HepG2 (cell line): ENCODE measurements around the gene MAP2K6. TPM values are rescaled to one million over a fixed set of nuclear protein-coding genes. Genes with fewer than 3 reads are reported as not detected.

Source experiments
- CEBPG ChIP-seq: IDR thresholded peaks from 2 replicates; pipeline ENCODE4 v1.6.1; 2016
- GABPA ChIP-seq, 2 experiments: IDR thresholded peaks; 2 replicates each; pipeline ENCODE4 v1.6.1; 2011 to 2016; ENCODE audit warnings: low read depth in 2 of 2, low read length in 1 of 2, missing biosample characterization in 1 of 2, missing genetic modification characterization in 1 of 2
- ZNF124 ChIP-seq: sonication (generic); formaldehyde crosslinking; IDR thresholded peaks from 2 replicates; pipeline ENCODE4 v1.4.0; 2020; ENCODE audit warnings: missing genetic modification reagents
- ZNF263 ChIP-seq: sonication (generic); formaldehyde crosslinking; IDR thresholded peaks from 2 replicates; pipeline ENCODE4 v1.4.0; 2020; ENCODE audit warnings: missing genetic modification reagents
- ZSCAN29 ChIP-seq: sonication (generic); formaldehyde crosslinking; conservative IDR thresholded peaks from 2 replicates; pipeline ENCODE4 v1.4.0; 2020; ENCODE audit warnings: mild to moderate bottlenecking, missing genetic modification reagents
- polyA plus RNA-seq, 8 experiments: library from polyadenylated mRNA; depleted of rRNA in 3 of 8; stranded (reverse) in 7 of 8; unstranded in 1 of 8; fragments of >200 nt; fragmentation: Illumina TruSeq in 4 of 8; extraction: Trizol in 4 of 8; gene quantifications; 2 replicates each; pipeline versions ENCODE4 v1.2.1 to v1.2.3, GENCODE V29; 2011 to 2016; ENCODE audit warnings: low read depth in 4 of 8, missing spikeins in 1 of 8, mixed read lengths in 1 of 8; ENCODE audit not compliant: insufficient read depth in 1 of 8
- total RNA-seq, 5 experiments: library from RNA; depleted of rRNA; stranded (reverse); fragments of >200 nt; fragmentation: Illumina TruSeq; extraction: Trizol; gene quantifications; 2 replicates each; pipeline ENCODE4 v1.2.3, GENCODE V29; 2016; ENCODE audit warnings: low read depth in 1 of 5
- TF ChIP-seq, protein P1 (sequence below): sonication (generic); formaldehyde crosslinking; IDR thresholded peaks from 2 replicates; pipeline ENCODE4 v1.4.0; 2020; ENCODE audit warnings: mild to moderate bottlenecking, missing genetic modification reagents
- TF ChIP-seq, protein P2 (sequence below), 2 experiments: IDR thresholded peaks; 2 replicates each; pipeline ENCODE4 v1.6.1; 2011 to 2012; ENCODE audit warnings: low read length in 2 of 2, borderline replicate concordance in 1 of 2, low read depth in 1 of 2, mild to moderate bottlenecking in 1 of 2, moderate library complexity in 1 of 2

The MAP2K6 gene
- total and polyA plus RNA-seq, 2 of the 13 experiments (the other 11 are each of a cell fraction or from before 2014, with no cell fraction given): 5.1 to 33.6 TPM

DNA sequence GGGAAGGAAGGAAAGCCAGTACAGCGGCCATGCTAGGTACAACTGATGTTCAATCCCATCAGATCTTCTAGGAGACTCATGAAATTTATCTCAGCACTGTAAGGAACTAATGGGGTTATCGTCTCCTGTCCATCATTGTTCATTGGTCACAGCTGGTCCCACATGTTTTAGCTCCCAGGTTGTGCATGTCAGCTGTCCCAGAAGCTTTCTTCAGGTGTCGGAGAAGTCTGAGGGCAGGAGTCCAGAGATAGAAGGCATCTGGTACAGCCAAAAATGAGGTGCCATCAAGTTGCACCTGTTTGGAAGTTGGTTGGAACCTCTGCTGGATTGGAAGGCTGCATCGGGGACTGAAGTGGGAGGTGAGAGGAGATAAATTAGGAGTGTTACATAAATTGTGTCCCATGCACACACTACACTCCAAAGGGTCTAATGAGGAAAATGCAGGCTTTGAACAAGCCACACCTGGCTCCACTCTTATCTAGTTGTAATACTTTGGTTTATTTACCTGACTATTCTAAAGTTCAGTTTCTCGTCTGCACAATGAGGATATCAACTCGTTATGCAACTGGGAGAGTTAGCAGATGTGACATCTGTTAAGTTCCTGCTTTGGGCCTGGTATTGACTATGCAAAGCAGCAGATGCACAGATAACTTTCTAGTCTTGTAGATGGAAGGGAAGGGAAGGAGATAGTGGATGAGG lies 62.9 kb downstream of the MAP2K6 start (continued):
- TF ChIP-seq, protein P1, sequence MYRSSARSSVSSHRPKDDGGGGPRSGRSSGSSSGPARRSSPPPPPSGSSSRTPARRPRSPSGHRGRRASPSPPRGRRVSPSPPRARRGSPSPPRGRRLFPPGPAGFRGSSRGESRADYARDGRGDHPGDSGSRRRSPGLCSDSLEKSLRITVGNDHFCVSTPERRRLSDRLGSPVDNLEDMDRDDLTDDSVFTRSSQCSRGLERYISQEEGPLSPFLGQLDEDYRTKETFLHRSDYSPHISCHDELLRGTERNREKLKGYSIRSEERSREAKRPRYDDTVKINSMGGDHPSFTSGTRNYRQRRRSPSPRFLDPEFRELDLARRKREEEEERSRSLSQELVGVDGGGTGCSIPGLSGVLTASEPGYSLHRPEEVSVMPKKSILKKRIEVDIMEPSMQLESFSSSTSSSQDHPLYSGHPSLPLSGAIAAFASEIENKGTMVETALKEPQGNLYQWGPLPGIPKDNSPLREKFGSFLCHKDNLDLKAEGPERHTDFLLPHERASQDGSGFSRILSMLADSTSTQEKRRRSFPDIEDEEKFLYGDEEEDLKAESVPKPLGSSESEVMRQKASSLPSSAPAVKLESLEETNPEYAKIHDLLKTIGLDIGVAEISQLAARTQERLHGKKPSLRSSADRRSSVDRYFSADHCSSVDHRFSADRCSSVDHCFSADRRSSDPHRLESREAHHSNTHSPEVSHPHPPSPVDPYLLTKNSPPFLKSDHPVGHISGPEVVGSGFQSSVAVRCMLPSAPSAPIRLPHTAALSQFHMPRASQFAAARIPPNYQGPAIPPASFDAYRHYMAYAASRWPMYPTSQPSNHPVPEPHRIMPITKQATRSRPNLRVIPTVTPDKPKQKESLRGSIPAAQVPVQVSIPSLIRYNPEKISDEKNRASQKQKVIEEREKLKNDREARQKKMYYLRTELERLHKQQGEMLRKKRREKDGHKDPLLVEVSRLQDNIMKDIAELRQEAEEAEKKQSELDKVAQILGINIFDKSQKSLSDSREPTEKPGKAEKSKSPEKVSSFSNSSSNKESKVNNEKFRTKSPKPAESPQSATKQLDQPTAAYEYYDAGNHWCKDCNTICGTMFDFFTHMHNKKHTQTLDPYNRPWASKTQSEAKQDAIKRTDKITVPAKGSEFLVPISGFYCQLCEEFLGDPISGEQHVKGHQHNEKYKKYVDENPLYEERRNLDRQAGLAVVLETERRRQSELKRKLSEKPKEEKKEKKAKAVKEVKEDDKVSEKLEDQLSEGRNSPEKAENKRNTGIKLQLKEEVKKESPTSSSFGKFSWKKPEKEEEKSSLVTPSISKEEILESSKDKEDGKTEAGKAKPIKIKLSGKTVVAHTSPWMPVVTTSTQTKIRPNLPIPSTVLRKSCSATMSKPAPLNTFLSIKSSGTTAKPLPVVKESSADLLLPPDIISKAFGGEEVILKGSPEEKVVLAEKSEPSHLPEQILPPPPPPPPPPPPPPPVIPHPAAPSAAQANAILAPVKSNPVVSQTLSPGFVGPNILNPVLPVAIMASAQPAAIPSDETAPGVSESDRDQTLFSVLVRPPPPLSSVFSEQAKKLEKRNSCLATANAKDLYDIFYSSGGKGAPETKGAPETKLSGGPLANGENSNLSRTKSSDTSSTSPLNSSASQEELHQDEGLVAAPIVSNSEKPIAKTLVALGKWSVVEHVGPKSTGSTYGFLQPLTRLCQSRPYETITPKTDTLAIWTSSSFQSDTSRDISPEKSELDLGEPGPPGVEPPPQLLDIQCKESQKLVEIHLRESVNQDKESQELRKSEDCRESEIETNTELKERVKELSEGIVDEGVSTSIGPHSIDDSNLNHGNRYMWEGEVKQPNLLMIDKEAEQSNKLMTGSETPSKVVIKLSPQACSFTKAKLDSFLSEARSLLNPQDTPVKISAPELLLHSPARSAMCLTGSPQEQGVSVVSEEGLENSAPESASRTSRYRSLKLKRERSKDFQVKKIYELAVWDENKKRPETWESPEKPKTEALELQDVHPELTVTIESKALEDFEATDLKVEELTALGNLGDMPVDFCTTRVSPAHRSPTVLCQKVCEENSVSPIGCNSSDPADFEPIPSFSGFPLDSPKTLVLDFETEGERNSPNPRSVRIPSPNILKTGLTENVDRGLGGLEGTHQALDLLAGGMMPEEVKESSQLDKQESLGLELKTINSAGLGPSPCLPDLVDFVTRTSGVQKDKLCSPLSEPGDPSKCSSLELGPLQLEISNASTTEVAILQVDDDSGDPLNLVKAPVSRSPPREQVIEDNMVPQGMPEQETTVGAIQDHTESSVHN (CRISPR knock-in tag): no peak
- TF ChIP-seq, protein P2, sequence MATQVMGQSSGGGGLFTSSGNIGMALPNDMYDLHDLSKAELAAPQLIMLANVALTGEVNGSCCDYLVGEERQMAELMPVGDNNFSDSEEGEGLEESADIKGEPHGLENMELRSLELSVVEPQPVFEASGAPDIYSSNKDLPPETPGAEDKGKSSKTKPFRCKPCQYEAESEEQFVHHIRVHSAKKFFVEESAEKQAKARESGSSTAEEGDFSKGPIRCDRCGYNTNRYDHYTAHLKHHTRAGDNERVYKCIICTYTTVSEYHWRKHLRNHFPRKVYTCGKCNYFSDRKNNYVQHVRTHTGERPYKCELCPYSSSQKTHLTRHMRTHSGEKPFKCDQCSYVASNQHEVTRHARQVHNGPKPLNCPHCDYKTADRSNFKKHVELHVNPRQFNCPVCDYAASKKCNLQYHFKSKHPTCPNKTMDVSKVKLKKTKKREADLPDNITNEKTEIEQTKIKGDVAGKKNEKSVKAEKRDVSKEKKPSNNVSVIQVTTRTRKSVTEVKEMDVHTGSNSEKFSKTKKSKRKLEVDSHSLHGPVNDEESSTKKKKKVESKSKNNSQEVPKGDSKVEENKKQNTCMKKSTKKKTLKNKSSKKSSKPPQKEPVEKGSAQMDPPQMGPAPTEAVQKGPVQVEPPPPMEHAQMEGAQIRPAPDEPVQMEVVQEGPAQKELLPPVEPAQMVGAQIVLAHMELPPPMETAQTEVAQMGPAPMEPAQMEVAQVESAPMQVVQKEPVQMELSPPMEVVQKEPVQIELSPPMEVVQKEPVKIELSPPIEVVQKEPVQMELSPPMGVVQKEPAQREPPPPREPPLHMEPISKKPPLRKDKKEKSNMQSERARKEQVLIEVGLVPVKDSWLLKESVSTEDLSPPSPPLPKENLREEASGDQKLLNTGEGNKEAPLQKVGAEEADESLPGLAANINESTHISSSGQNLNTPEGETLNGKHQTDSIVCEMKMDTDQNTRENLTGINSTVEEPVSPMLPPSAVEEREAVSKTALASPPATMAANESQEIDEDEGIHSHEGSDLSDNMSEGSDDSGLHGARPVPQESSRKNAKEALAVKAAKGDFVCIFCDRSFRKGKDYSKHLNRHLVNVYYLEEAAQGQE (IDR thresholded peaks at IDR 0.05; ENCODE audit: borderline replicate concordance in 1 of 2, low read depth in 1 of 2, low read length in 2 of 2): no peak
- TF ChIP-seq ZNF263: no peak
- TF ChIP-seq ZSCAN29: no peak
- TF ChIP-seq GABPA (IDR thresholded peaks at IDR 0.05; ENCODE audit: low read depth, low read length): no peak
- no peak for TF ChIP-seq GABPA (CRISPR knock-in tag; IDR thresholded peaks at IDR 0.05; ENCODE audit: low read depth)
- TF ChIP-seq ZNF124: peak; percentile 55; the same call in 1 of the 2 replicates
- TF ChIP-seq CEBPG (CRISPR knock-in tag): peak; percentile 72
